Cardiac muscle cell (in vitro differentiated cells and primary cell): ENCODE results near the gene UAP1L1. TPM values are rescaled to one million over a fixed set of nuclear protein-coding genes. Genes with fewer than 3 reads are reported as not detected.

Experiments
- DNase-seq, 2 donors: peaks; one replicate each; pipeline versions ENCODE4 v3.0.0 to v3.0.0-alpha.2; 2010 to 2017; ENCODE audit warnings: low read depth in 1 of 2, low spot score in 1 of 2
- H3K27ac ChIP-seq: fragments of 200-600 bp; sonication (generic); 2 replicates; pipeline ENCODE4 v1.5.1; 2016
- H3K27me3 ChIP-seq: fragments of 200-600 bp; sonication (generic); 2 replicates; pipeline ENCODE4 v1.6.0; 2016; ENCODE audit warnings: control low read depth
- H3K36me3 ChIP-seq: fragments of 200-600 bp; sonication (generic); 2 replicates; pipeline ENCODE4 v1.5.1; 2016; ENCODE audit warnings: control low read depth
- H3K4me1 ChIP-seq: fragments of 200-600 bp; sonication (generic); 2 replicates; pipeline ENCODE4 v1.8.1; 2017; ENCODE audit warnings: low read depth, mild to moderate bottlenecking, mixed run types
- H3K4me3 ChIP-seq: fragments of 200-600 bp; sonication (generic); 2 replicates; pipeline ENCODE4 v1.5.1; 2016; ENCODE audit warnings: mild to moderate bottlenecking
- H3K9me3 ChIP-seq: fragments of 200-600 bp; sonication (generic); 2 replicates; pipeline ENCODE4 v1.5.1; 2017; ENCODE audit warnings: low read depth, mild to moderate bottlenecking, control low read depth
- polyA plus RNA-seq: library from polyadenylated mRNA; unstranded; fragments of >200 nt; fragmentation: Nextera tagmentation; extraction: Ambion mirVana; gene quantifications from 2 replicates; pipeline ENCODE4 v1.2.1, GENCODE V29; 2016
- total RNA-seq: library from RNA; depleted of rRNA; stranded (reverse); fragments of >200 nt; gene quantifications from 2 replicates; pipeline ENCODE4 v1.2.3, GENCODE V29; 2016
- TF ChIP-seq, protein P1 (sequence below): IDR thresholded peaks from 2 replicates; pipeline ENCODE4 v1.5.1; 2012; ENCODE audit warnings: low read depth, mild to moderate bottlenecking, low read length

The UAP1L1 gene
- total and polyA plus RNA-seq, 2 experiments from 2014 or later, result 9.9 to 13.3 TPM

DNA sequence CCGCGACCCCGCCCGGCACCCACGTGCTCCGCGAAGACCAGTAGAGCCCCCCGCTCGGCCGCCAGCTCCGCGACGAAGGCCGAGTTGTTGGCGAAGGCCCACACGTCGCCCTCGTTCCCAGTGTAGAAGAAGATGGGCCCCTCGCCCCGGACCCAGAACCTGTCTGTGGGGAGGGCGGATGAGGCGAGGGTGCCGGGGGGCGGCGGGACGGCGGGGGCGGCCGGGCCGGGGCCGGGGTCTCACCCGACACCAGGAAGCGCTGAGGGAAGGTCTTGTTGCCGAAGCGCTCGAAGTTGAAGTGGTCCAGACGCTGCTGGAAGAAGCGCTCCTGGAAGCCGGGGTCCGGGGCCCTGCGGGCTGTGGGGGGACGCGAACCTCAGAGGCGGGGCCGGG, 36.9 kb downstream of the UAP1L1 start:
- TF ChIP-seq, protein P1, sequence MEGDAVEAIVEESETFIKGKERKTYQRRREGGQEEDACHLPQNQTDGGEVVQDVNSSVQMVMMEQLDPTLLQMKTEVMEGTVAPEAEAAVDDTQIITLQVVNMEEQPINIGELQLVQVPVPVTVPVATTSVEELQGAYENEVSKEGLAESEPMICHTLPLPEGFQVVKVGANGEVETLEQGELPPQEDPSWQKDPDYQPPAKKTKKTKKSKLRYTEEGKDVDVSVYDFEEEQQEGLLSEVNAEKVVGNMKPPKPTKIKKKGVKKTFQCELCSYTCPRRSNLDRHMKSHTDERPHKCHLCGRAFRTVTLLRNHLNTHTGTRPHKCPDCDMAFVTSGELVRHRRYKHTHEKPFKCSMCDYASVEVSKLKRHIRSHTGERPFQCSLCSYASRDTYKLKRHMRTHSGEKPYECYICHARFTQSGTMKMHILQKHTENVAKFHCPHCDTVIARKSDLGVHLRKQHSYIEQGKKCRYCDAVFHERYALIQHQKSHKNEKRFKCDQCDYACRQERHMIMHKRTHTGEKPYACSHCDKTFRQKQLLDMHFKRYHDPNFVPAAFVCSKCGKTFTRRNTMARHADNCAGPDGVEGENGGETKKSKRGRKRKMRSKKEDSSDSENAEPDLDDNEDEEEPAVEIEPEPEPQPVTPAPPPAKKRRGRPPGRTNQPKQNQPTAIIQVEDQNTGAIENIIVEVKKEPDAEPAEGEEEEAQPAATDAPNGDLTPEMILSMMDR, result no peak
- DNase-seq, result peak in 1 of 2 donors; percentile 11
- peaks cover 6% of the 10 kb centered on the region for H3K27me3 ChIP-seq
- H3K4me3 ChIP-seq, result peak overlapping the region; percentile 34
- H3K36me3 ChIP-seq, result no peaks in the 10 kb centered on the region
- no peak overlapping the region for H3K27ac ChIP-seq
- H3K4me1 ChIP-seq, result peaks cover 29% of the 10 kb centered on the region
- H3K9me3 ChIP-seq, result no peaks in the 10 kb centered on the region

DNA sequence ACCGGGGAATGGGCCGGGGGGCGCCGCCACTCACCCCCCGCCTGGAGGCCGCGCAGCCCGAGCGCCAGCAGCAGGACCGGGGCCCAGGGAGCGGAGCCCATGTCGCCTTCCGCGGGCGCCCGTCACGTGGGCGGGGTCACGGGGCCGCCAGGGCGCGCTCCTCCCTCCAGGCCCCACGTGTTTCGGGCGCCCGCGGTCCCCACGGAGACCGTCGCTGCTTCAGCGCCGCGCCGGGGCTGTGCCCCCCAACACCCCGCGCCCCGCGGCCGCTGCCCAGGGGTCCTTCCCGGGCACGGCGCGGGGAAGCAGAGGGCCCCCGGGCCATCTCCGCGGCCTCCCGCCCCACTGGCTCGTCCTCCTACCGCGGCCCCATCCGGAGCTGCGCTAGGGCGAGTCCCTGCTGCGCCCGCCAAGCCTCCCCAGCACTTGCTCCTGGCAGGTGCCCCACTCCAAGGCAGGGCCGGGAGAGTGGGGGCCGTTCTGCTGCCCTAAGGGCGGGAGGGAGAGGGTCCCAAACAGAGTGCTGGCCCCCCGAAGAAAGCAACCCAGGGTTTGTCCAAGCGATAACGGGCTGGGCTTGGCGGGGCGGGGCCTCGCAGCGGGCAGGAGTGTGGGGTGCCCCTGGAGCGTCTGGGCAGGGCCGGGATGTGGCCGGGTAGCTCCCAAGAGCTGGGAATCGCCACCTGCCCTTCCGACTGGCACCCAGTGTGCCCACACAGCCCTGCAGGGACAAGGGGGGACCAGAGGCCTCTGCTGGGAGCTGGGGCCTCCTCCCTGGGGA, 37.5 kb downstream of the UAP1L1 start, which contains the start of gene DPP7:
Gene DPP7 (minus strand): TSS at position 121 of the 781 bp plus-strand sequence. CDS start 20 bp downstream, at position 101.
- no peaks in the 10 kb centered on the region for H3K36me3 ChIP-seq
- H3K27ac ChIP-seq, result peak within 1 kb of the TSS; percentile 97
- H3K9me3 ChIP-seq, result no peaks in the 10 kb centered on the region
- peak; percentile 49 to 67 for DNase-seq
- TF ChIP-seq, protein P1, result no peak
- H3K4me3 ChIP-seq, result peak within 1 kb of the TSS; percentile 34
- H3K27me3 ChIP-seq, result peaks cover 6% of the 10 kb centered on the region
- H3K4me1 ChIP-seq, result peaks cover 29% of the 10 kb centered on the region

DNA sequence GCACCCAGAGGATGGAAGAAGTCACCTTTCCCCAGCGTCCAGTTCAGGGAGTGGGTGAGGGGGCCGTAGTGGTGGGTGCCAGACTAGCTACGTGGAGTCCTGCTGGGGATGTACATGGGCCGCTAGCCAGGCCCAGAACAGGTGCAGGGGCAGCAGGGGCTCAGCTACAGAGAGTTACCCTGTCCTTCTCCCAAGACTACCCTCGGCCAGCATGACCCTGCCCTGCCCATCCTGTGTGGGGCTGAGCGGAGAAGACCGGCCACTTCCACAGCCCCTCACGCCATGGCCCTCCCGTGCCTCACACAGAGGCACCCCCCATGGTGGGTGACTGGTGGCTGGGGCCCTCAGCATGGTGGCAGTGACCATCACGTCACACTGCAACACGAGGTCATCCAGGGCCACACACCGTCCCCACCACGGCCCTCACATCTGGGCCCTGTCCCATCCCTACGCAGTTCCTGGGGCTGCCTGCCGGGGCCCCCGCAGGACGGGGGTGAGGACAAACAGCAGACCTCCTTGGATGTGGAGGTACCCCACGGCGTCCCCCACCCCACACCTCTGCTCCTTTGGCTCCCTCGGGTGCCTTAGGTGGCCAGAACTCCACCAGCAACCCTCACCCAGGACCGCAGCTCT, 38.2 kb downstream of the UAP1L1 start:
- no peak overlapping the region for H3K4me3 ChIP-seq
- no peaks in the 10 kb centered on the region for H3K36me3 ChIP-seq
- peaks cover 6% of the 10 kb centered on the region for H3K27me3 ChIP-seq
- no peaks in the 10 kb centered on the region for H3K9me3 ChIP-seq
- peak overlapping the region; percentile 97 for H3K27ac ChIP-seq
- H3K4me1 ChIP-seq, result peaks cover 29% of the 10 kb centered on the region
- no peak for DNase-seq
- TF ChIP-seq, protein P1, result no peak

DNA sequence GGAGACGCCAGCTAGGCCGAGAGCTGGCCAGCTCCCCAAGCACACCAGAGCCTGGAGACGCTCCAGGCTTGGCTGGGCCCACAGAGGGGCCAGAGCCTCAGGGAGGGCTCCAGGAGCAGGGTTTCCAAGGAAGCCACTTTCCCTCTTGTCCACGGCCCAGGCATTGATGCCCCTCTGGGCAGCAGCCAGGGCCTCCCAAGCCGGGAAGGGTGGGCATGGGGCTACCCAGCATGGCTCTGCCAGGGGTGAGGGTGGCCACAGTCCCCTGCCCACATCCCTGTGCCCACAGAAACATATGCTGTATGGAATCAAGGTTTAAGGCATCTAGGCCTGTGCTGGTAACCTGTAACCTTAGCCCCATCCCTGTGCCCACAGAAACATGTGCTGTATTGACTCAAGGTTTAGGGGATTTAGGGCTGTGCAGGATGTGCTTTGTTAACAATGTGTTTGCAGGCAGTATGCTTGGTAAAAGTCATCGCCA, 38.8 kb downstream of the UAP1L1 start:
- Histone ChIP-seq H3K4me3 (no peak overlapping the region), H3K27me3 (peaks cover 6% of the 10 kb centered on the region), H3K27ac (peak overlapping the region; percentile 97), H3K36me3 (no peaks in the 10 kb centered on the region), H3K4me1 (peaks cover 29% of the 10 kb centered on the region), H3K9me3 (no peaks in the 10 kb centered on the region)
- DNase-seq, result no peak
- TF ChIP-seq, protein P1, result no peak

DNA sequence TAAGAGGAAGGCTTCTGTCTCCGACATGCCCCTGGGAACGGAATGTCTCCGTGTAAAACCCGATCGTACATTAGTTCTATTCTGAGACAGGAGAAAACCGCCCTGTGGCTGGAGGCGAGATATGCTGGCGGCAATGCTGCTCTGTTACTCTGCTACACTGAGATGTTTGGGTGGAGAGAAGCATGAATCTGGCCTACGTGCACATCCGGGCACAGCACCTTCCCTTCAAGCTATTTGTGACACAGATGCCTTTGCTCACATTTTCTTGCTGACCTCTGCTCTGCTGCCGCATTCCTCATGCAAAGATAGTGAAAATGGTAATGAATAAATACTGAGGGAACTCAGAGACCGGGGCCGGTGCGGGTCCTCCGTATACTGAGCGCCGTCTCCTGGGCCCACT, 39.4 kb downstream of the UAP1L1 start:
- H3K27me3 ChIP-seq, result peaks cover 6% of the 10 kb centered on the region
- peaks cover 29% of the 10 kb centered on the region for H3K4me1 ChIP-seq
- TF ChIP-seq, protein P1, result no peak
- H3K9me3 ChIP-seq, result no peaks in the 10 kb centered on the region
- no peaks in the 10 kb centered on the region for H3K36me3 ChIP-seq
- peak; percentile 57 to 64 for DNase-seq
- no peak overlapping the region for H3K4me3 ChIP-seq
- H3K27ac ChIP-seq, result peak overlapping the region; percentile 97
